Natural killer cell treated with Interleukin-12 subunit alpha and Interleukin-12 subunit beta and Interleukin-15 and Interleukin-18, amount 100 ng/mL, for 72 hours (primary cell): ENCODE data around the gene ESF1. TPM values are rescaled to one million over a fixed set of nuclear protein-coding genes. Genes with fewer than 3 reads are reported as not detected.
"Not testable (repeated sequence)": the region's sequence is repeated elsewhere in the genome, so short reads cannot be mapped to it uniquely, and the experiment has no call there.

ENCODE experiments used
- ATAC-seq, 2 donors: fragments of 150-1000 bp; cut with Tn5 transposase in 1 of 2; sonication (Bioruptor Pico), chemical (Tn5 transposase) in 1 of 2; 2 replicates each; pipeline ENCODE4 v1.10.0; 2021
- DNase-seq: peaks from one replicate; pipeline ENCODE4 v3.0.0; 2022; ENCODE audit warnings: low spot score
- H3K27ac Mint-ChIP-seq, 2 donors: 1 replicate in 1 of 2; 2 replicates in 1 of 2; pipeline ENCODE4 v1.8.0; 2022; ENCODE audit warnings: mixed read lengths in 2 of 2, mild to moderate bottlenecking in 1 of 2, moderate library complexity in 1 of 2
- H3K27me3 Mint-ChIP-seq, 2 donors: 1 replicate in 1 of 2; 2 replicates in 1 of 2; pipeline ENCODE4 v1.8.0; 2022; ENCODE audit warnings: mixed read lengths in 2 of 2
- H3K36me3 Mint-ChIP-seq: one replicate; pipeline ENCODE4 v1.8.0; 2022; ENCODE audit warnings: mixed read lengths
- H3K4me1 Mint-ChIP-seq, 2 donors: 1 replicate in 1 of 2; 2 replicates in 1 of 2; pipeline ENCODE4 v1.8.0; 2022; ENCODE audit warnings: low read depth in 2 of 2, mixed read lengths in 2 of 2, mild to moderate bottlenecking in 1 of 2
- H3K4me3 Mint-ChIP-seq: one replicate; pipeline ENCODE4 v1.8.0; 2022; ENCODE audit warnings: mixed read lengths
- H3K9me3 Mint-ChIP-seq: 2 replicates; pipeline ENCODE4 v1.8.0; 2022; ENCODE audit warnings: mixed read lengths
- total RNA-seq, 2 donors: library from RNA; stranded (reverse); gene quantifications; one replicate each; pipeline ENCODE4 v1.2.3, GENCODE V29; 2022

ESF1 gene
- total RNA-seq, 2 donors from 2014 or later = 18.2 to 31.7 TPM

- Mint-ChIP-seq H3K36me3 (peaks cover 29% of the 10 kb centered on the region), H3K27me3 (no peaks in the 10 kb centered on the region), H3K27ac (no peak overlapping the region), H3K4me1 (peaks cover 7 to 13% of the 10 kb centered on the region in 2 donors), H3K4me3 (no peak overlapping the region), H3K9me3 (peaks cover 2% of the 10 kb centered on the region)
- ATAC-seq (no peak), DNase-seq (no peak)
Observed at GRCh38 chr20:13744352-13744751, 40.4 kb downstream of the ESF1 start.

- Mint-ChIP-seq H3K27ac (no peak overlapping the region), H3K4me1 (peaks cover 7 to 13% of the 10 kb centered on the region in 2 donors), H3K27me3 (no peaks in the 10 kb centered on the region), H3K4me3 (no peak overlapping the region), H3K9me3 (peaks cover 2% of the 10 kb centered on the region), H3K36me3 (peaks cover 29% of the 10 kb centered on the region)
- ATAC-seq (no peak), DNase-seq (no peak)
Observed at GRCh38 chr20:13741879-13742278, 42.8 kb downstream of the ESF1 start.

GRCh38 chr20:13739731-13740649, 44.7 kb downstream of the ESF1 start:
- Mint-ChIP-seq H3K9me3 (peaks cover 2% of the 10 kb centered on the region), H3K4me1 (peaks cover 7 to 13% of the 10 kb centered on the region in 2 donors), H3K27me3 (no peaks in the 10 kb centered on the region), H3K4me3 (no peak overlapping the region), H3K36me3 (peaks cover 29% of the 10 kb centered on the region), H3K27ac (no peak overlapping the region)
- no peak for DNase-seq
- no peak for ATAC-seq

- H3K27me3 Mint-ChIP-seq, ATAC-seq, H3K27ac Mint-ChIP-seq, H3K4me1 Mint-ChIP-seq, H3K4me3 Mint-ChIP-seq, DNase-seq, H3K9me3 Mint-ChIP-seq: not testable (repeated sequence)
- peaks cover 32% of the 10 kb centered on the region for H3K36me3 Mint-ChIP-seq
Observed at GRCh38 chr20:13738187-13738586, 46.5 kb downstream of the ESF1 start.

GRCh38 chr20:13736436-13737191, 48.1 kb downstream of the ESF1 start:
- no peak for ATAC-seq
- DNase-seq = no peak
- Mint-ChIP-seq H3K27ac (no peak overlapping the region), H3K9me3 (peaks cover 2% of the 10 kb centered on the region), H3K27me3 (no peaks in the 10 kb centered on the region), H3K36me3 (peaks cover 24% of the 10 kb centered on the region), H3K4me1 (peaks cover 0 to 8% of the 10 kb centered on the region in 2 donors), H3K4me3 (no peak overlapping the region)

GRCh38 chr20:13735826-13736225, 48.9 kb downstream of the ESF1 start:
- Mint-ChIP-seq H3K4me3 (no peak overlapping the region), H3K27ac (no peak overlapping the region), H3K4me1 (peaks cover 0 to under 1% of the 10 kb centered on the region in 2 donors), H3K36me3 (peaks cover 16% of the 10 kb centered on the region), H3K27me3 (no peaks in the 10 kb centered on the region), H3K9me3 (no peaks in the 10 kb centered on the region)
- ATAC-seq = no peak
- no peak for DNase-seq

GRCh38 chr20:13723011-13723410, 61.7 kb downstream of the ESF1 start:
- DNase-seq (no peak), ATAC-seq (no peak)
- Mint-ChIP-seq H3K27me3 (no peaks in the 10 kb centered on the region), H3K9me3 (no peaks in the 10 kb centered on the region), H3K27ac (no peak overlapping the region), H3K4me3 (no peak overlapping the region), H3K4me1 (peaks cover 0 to 2% of the 10 kb centered on the region in 2 donors), H3K36me3 (peaks cover 7% of the 10 kb centered on the region)

- Mint-ChIP-seq H3K4me3 (no peak overlapping the region), H3K9me3 (no peaks in the 10 kb centered on the region), H3K27ac (peak overlapping the region in 1 of 2 donors; percentile 43), H3K27me3 (no peaks in the 10 kb centered on the region), H3K4me1 (peaks cover 0 to 8% of the 10 kb centered on the region in 2 donors), H3K36me3 (peaks cover 6% of the 10 kb centered on the region)
- DNase-seq (no peak), ATAC-seq (no peak)
Observed at GRCh38 chr20:13718171-13718570, 66.5 kb downstream of the ESF1 start.

GRCh38 chr20:13717631-13718044, 67.1 kb downstream of the ESF1 start:
- Mint-ChIP-seq H3K9me3 (no peaks in the 10 kb centered on the region), H3K36me3 (peaks cover 6% of the 10 kb centered on the region)

GRCh38 chr20:13715171-13715570, 69.5 kb downstream of the ESF1 start:
- DNase-seq (no peak), ATAC-seq (no peak)
- no peaks in the 10 kb centered on the region for H3K27me3 Mint-ChIP-seq
- H3K9me3 Mint-ChIP-seq = no peaks in the 10 kb centered on the region
- peaks cover 12% of the 10 kb centered on the region for H3K36me3 Mint-ChIP-seq
- no peak overlapping the region for H3K4me3 Mint-ChIP-seq
- H3K27ac Mint-ChIP-seq = no peak overlapping the region
- peaks cover 0 to 8% of the 10 kb centered on the region in 2 donors for H3K4me1 Mint-ChIP-seq

More at GRCh38 chr20:13717631-13718044, 67.1 kb downstream of the ESF1 start:
- Mint-ChIP-seq H3K4me1 (peaks cover 0 to 8% of the 10 kb centered on the region in 2 donors), H3K27ac (peak overlapping the region in 1 of 2 donors; percentile 43), H3K4me3 (no peak overlapping the region), H3K27me3 (no peaks in the 10 kb centered on the region)
- DNase-seq (no peak), ATAC-seq (peak in 1 of 2 donors; percentile 62)

GRCh38 chr20:13708234-13708633, 76.5 kb downstream of the ESF1 start:
- no peak for ATAC-seq
- Mint-ChIP-seq H3K27ac (no peak overlapping the region), H3K9me3 (no peaks in the 10 kb centered on the region), H3K27me3 (peaks cover 0 to 2% of the 10 kb centered on the region in 2 donors), H3K4me1 (no peaks in the 10 kb centered on the region), H3K4me3 (no peak overlapping the region), H3K36me3 (peaks cover 6% of the 10 kb centered on the region)
- no peak for DNase-seq

- no peak for DNase-seq
- H3K4me3 Mint-ChIP-seq = no peak overlapping the region
Observed at GRCh38 chr20:13703265-13703664, 81.5 kb downstream of the ESF1 start.

GRCh38 chr20:13701486-13701885, 83.2 kb downstream of the ESF1 start:
- no peak overlapping the region for H3K27ac Mint-ChIP-seq
- H3K4me1 Mint-ChIP-seq = no peaks in the 10 kb centered on the region
- H3K27me3 Mint-ChIP-seq = peaks cover 10 to 22% of the 10 kb centered on the region in 2 donors
- no peaks in the 10 kb centered on the region for H3K9me3 Mint-ChIP-seq
- H3K4me3 Mint-ChIP-seq = no peak overlapping the region
- ATAC-seq (no peak), DNase-seq (no peak)
- no peaks in the 10 kb centered on the region for H3K36me3 Mint-ChIP-seq

More at GRCh38 chr20:13703265-13703664, 81.5 kb downstream of the ESF1 start:
- no peak for ATAC-seq
- H3K27ac Mint-ChIP-seq = no peak overlapping the region
- no peaks in the 10 kb centered on the region for H3K36me3 Mint-ChIP-seq
- no peaks in the 10 kb centered on the region for H3K4me1 Mint-ChIP-seq
- no peaks in the 10 kb centered on the region for H3K9me3 Mint-ChIP-seq
- H3K27me3 Mint-ChIP-seq = peaks cover 8 to 12% of the 10 kb centered on the region in 2 donors

- H3K27me3 Mint-ChIP-seq = peaks cover 14 to 28% of the 10 kb centered on the region in 2 donors
- DNase-seq = no peak
- no peak overlapping the region for H3K4me3 Mint-ChIP-seq
- H3K27ac Mint-ChIP-seq = no peak overlapping the region
- no peak for ATAC-seq
- H3K4me1 Mint-ChIP-seq = no peaks in the 10 kb centered on the region
- no peaks in the 10 kb centered on the region for H3K9me3 Mint-ChIP-seq
- no peaks in the 10 kb centered on the region for H3K36me3 Mint-ChIP-seq
Observed at GRCh38 chr20:13700761-13701160, 84.0 kb downstream of the ESF1 start.
